Left colon (tissue), 2 donors: ENCODE results near the gene INTS1. TPM values are rescaled to one million over a fixed set of nuclear protein-coding genes. Genes with fewer than 3 reads are reported as not detected.
"Not testable (repeated sequence)": the region's sequence is repeated elsewhere in the genome, so short reads cannot be mapped to it uniquely, and the experiment has no call there.

Experiments
- ATAC-seq: fragments of 200-7000 bp; cut with Tn5 transposase; one replicate; pipeline ENCODE4 v1.9.1; 2020; ENCODE audit warnings: mild to moderate bottlenecking, moderate library complexity
- DNase-seq, 2 donors: peaks; one replicate each; pipeline ENCODE4 v3.0.0-alpha.2; 2020
- intact Hi-C, 2 donors: fragments of 100-400 bp; cut with DNase I in 1 of 2; cut with micrococcal nuclease in 1 of 2; formaldehyde crosslinking; loops; one replicate each; pipeline versions ENCODE4 v1.11.2 to v1.14.0; 2022; cut with DNase I, micrococcal nuclease
- total RNA-seq, 2 donors: library from RNA; stranded (reverse); fragmentation: NEBNext Ultra II Directional; extraction: Animal tissue kit (Norgen Biotek cat#: 25700); gene quantifications; one replicate each; pipeline ENCODE4 v1.2.1, GENCODE V29; 2021
- donor health status: DM: no; HTN: no; CAD: no.
- donor health status: DM: yes; HTN: yes; CAD: no.

INTS1 gene
- total RNA-seq, 2 donors from 2014 or later = 67.7 to 67.8 TPM

GRCh38 chr7:1458683-1459511 lies 45.3 kb downstream of the INTS1 start, which contains the start of gene MICALL2:
TSS of gene MICALL2 (minus strand) at chr7:1459470. CDS start at chr7:1459326, 144 bp downstream.
- intact Hi-C loops = no loop called here
- ATAC-seq (peak; percentile 13), DNase-seq (peak; percentile 81 to 83)

- intact Hi-C loops = no loop called here
- DNase-seq = no peak
These were observed 46.1 kb downstream of the INTS1 start for GRCh38 chr7:1457949-1458682.

GRCh38 chr7:1457059-1457948 lies 46.9 kb downstream of the INTS1 start:
- intact Hi-C loops = no loop called here
- ATAC-seq = no peak
- peak in 1 of 2 donors; percentile 49 for DNase-seq

More at GRCh38 chr7:1457949-1458682, 46.1 kb downstream of the INTS1 start:
- ATAC-seq = no peak

DNA sequence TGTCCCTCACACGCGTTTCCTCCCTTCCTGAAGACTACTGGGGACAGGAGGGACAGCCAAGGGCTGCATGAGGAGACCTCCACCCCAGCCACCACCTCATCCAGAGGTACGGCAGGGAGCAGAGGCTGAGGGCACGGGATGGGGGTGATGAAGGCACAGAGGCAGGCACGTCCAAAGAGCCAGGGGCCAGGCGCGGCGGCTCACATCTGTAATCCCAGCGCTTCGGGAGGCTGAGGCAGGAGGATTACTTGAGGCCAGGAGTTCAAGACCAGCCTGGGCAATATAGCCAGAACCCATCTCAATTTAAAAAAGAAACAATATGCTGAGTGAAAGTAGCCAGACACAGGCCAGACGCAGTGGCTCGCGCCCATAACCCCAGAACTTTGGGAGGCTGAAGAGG lies 48.2 kb downstream of the INTS1 start:
- no peak for ATAC-seq
- no peak for DNase-seq
- intact Hi-C loops = no loop called here

DNA sequence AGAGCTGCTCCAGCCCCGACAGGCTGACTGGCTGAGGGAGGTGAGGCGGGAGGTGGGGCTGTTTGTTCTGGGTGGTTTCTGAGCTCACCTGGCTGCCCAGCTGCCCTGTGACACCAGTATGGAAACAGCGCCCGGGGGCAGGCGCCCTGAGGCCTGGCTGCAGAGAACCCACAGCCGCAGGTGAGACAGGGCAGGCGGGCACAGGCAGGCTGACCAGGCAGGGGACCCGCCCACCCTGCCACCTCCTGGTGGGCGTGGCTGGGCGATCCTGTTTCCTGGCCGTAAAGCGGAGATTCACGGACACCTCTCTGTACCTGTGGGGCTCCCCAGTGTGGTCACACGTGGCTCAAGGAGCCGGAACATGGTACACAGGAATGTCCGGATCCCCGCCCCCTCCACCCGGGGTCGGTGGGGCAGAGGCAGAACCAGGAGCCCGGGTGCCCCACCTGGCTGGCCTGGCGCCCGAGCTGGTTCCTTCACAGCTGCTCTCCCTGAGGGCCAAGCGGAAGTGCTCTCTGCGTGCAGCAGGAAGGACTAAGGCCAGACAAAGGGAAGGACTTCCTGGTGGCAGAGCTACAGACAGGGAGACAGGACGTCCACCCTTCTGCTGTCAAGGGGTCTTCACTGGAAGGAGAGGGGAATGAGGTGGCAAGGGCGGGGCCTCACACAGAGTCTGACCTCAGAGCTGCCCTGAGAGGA lies 48.8 kb downstream of the INTS1 start:
- ATAC-seq = peak; percentile 57
- peak; percentile 85 to 91 for DNase-seq
- intact Hi-C loops = no loop called here

GRCh38 chr7:1454542-1454941 lies 49.6 kb downstream of the INTS1 start:
- intact Hi-C loops = no loop called here
- ATAC-seq (no peak), DNase-seq (no peak)

GRCh38 chr7:1452205-1452604 lies 52.0 kb downstream of the INTS1 start:
- intact Hi-C loops = no loop called here
- no peak for DNase-seq
- ATAC-seq = no peak

DNA sequence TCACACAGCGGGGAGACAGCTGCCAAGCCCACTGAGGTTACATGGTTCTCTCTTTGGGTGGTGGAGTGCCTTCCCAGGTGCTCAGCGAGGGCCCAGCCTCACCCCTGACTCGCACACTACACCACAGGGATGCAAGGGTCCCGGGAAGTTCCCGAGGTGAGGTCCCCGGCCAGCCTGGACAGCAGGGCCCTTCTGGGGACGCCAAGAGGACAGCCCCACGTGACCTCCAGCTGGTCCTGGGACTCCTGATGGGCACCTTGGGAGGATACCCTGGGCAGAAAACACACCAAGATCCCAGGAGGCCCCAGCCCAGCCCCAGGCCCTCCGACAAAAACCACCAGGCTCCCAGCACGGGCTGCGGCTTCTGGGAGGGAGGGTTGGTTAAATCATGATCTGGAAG lies 53.2 kb downstream of the INTS1 start:
- intact Hi-C loops = no loop called here
- ATAC-seq = no peak
- DNase-seq = no peak

- no peak for ATAC-seq
- intact Hi-C loops = no loop called here
- DNase-seq = no peak
These were observed 53.8 kb downstream of the INTS1 start for GRCh38 chr7:1450431-1450830.

DNA sequence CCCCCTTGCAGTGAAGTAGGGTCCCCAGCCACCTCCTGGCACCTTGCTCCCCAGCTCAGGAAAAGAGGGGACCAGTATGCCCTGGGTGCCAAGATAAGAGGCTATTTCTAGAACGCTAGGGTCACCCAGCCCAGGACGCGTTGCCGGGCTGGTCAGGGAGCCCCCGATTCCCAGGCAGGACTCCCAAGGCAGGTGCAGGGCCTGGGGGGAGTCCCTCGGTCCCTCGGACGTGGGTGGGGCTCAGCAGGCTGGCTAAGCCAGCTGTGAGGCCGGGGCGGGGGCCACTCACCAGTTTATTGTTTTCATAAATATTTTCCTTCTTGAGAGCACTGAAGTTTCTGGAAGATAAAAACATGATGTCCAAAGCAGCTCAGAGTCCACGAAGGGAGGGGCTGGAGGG lies 54.2 kb downstream of the INTS1 start:
- ATAC-seq (no peak), DNase-seq (no peak)
- intact Hi-C loops = no loop called here

- no peak for DNase-seq
- intact Hi-C loops = no loop called here
These were observed 54.7 kb downstream of the INTS1 start for GRCh38 chr7:1449501-1449900.

DNA sequence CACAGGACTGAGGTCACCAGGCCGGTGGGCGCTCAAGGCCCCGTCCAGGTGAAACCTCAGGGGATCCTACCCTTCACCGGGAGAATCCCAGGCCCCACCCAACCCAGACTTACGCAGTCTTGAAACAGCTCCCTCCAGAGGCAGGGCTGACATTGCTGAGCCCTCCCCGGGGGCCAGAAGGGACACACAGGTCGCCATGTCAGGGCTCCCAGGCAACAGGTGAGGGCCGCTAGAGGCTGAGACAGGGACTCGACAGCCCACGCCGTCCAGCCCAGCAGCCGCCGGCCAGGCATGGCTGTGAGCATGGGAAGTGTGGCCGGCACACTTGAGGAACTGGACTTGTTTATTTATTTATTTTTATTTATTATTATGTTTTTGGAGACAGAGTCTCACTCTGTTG lies 55.2 kb downstream of the INTS1 start:
- DNase-seq = no peak
- intact Hi-C loops = no loop called here

More at GRCh38 chr7:1449501-1449900, 54.7 kb downstream of the INTS1 start:
- no peak for ATAC-seq

GRCh38 chr7:1447551-1448244 lies 56.5 kb downstream of the INTS1 start:
- DNase-seq (no peak), ATAC-seq (peak; percentile 3)
- intact Hi-C loops = no loop called here

More for the DNA sequence above, 55.2 kb downstream of the INTS1 start:
- no peak for ATAC-seq

GRCh38 chr7:1447112-1447511 lies 57.1 kb downstream of the INTS1 start:
- intact Hi-C loops = no loop called here
- no peak for ATAC-seq
- no peak for DNase-seq

DNA sequence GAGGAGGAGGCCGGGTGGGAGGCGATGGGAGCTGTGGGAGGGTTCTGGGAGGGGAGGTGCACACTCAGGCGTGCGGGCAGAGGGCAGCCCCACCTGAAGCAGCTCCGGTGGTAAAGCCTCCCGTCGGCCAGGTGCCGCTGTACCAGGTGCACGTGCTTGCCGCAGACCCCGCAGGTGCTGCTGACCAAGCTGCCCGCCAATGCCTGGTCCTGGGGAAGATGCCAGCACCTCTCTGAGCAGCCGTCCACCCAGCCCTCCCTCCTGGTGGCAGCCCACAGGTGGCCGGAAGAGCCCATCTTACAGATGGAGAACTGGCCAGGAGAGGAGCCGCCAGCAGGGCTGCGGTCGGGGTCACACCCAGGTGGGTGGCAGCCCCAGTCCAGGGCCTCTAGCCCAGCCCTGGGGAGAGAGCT lies 57.6 kb downstream of the INTS1 start:
- ATAC-seq (peak; percentile 22), DNase-seq (no peak)
- intact Hi-C loops = no loop called here

- ATAC-seq, intact Hi-C loops, DNase-seq: not testable (repeated sequence)
These were observed 58.2 kb downstream of the INTS1 start for GRCh38 chr7:1446026-1446425.

- DNase-seq = no peak
- intact Hi-C loops = no loop called here
- no peak for ATAC-seq
These were observed 58.8 kb downstream of the INTS1 start for GRCh38 chr7:1445341-1445740.

GRCh38 chr7:1444925-1445322 lies 59.3 kb downstream of the INTS1 start:
- intact Hi-C loops = no loop called here
- no peak for DNase-seq
- ATAC-seq = no peak
